Measurements from ENCODE around the gene BOD1.

BOD1 gene

DNA sequence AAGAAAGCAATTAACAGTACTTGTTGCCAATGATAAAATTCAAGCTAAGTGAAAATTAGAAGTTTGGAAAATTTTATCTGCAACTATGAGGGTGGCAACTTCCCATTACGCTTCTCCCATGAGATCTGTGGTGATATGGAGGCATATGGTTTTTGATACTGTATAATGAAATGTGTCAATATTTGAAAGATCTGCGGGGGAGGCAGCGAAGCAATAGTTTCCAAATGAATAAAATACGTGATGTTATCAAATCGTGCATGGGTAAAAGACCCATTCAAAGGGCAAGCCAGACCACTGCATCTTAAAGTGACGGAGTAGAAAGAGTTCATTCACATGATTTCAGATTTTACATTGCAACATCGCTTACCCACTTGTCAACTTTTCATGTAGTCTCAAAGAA, 20.9 kb upstream of the BOD1 start:
- no peak for ATAC-seq (ENCODE audit: low read depth)
- Histone ChIP-seq H3K4me1 (ENCODE audit: insufficient read depth, poor library complexity, severe bottlenecking) (peaks cover 10% of the 10 kb centered on the region), H3K4me3 (ENCODE audit: severe bottlenecking) (no peak overlapping the region), H3K9me3 (ENCODE audit: severe bottlenecking) (no peaks in the 10 kb centered on the region), H3K36me3 (ENCODE audit: low read depth) (no peaks in the 10 kb centered on the region), H3K27me3 (ENCODE audit: insufficient read depth, poor library complexity, severe bottlenecking) (no peaks in the 10 kb centered on the region), H3K27ac (ENCODE audit: poor library complexity, severe bottlenecking) (no peak overlapping the region)
- TF ChIP-seq, protein P1, sequence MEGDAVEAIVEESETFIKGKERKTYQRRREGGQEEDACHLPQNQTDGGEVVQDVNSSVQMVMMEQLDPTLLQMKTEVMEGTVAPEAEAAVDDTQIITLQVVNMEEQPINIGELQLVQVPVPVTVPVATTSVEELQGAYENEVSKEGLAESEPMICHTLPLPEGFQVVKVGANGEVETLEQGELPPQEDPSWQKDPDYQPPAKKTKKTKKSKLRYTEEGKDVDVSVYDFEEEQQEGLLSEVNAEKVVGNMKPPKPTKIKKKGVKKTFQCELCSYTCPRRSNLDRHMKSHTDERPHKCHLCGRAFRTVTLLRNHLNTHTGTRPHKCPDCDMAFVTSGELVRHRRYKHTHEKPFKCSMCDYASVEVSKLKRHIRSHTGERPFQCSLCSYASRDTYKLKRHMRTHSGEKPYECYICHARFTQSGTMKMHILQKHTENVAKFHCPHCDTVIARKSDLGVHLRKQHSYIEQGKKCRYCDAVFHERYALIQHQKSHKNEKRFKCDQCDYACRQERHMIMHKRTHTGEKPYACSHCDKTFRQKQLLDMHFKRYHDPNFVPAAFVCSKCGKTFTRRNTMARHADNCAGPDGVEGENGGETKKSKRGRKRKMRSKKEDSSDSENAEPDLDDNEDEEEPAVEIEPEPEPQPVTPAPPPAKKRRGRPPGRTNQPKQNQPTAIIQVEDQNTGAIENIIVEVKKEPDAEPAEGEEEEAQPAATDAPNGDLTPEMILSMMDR (IDR thresholded peaks at IDR 0.05; ENCODE audit: poor library complexity, severe bottlenecking) = no peak
- peak; percentile 2 for DNase-seq (ENCODE audit: low spot score)

DNA sequence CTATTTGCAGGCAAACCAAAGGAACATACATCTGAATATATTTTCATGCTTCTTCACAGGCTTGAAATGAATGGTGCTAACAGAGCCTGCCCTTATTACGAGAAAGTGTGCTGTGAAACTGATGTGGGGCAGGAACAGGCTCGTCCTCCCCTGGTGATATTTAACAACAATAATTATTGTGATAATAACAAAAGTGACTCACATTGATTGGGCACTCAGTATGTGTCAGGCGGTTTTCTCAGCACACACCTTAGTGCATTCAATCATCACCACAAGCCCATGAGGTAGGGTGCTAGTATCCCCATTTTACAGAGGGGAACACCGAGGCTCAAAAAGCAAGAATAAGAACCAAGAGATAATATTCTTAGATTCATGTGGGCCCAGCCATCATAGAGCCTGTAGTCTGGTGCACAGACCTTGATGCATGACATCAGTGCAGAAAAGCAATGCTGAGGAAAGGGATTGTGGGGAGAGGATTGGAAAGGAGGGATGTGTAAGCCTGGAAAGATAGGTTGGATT, 18.1 kb upstream of the BOD1 start:
- H3K36me3 ChIP-seq (ENCODE audit: low read depth) = no peaks in the 10 kb centered on the region
- ATAC-seq (ENCODE audit: low read depth) = no peak
- no peak overlapping the region for H3K27ac ChIP-seq (ENCODE audit: poor library complexity, severe bottlenecking)
- H3K4me3 ChIP-seq (ENCODE audit: severe bottlenecking) = no peak overlapping the region
- no peaks in the 10 kb centered on the region for H3K9me3 ChIP-seq (ENCODE audit: severe bottlenecking)
- H3K27me3 ChIP-seq (ENCODE audit: insufficient read depth, poor library complexity, severe bottlenecking) = no peaks in the 10 kb centered on the region
- DNase-seq (ENCODE audit: low spot score) = peak; percentile 2
- TF ChIP-seq, protein P1 (IDR thresholded peaks at IDR 0.05; ENCODE audit: poor library complexity, severe bottlenecking) = no peak
- H3K4me1 ChIP-seq (ENCODE audit: insufficient read depth, poor library complexity, severe bottlenecking) = peaks cover 10% of the 10 kb centered on the region

DNA sequence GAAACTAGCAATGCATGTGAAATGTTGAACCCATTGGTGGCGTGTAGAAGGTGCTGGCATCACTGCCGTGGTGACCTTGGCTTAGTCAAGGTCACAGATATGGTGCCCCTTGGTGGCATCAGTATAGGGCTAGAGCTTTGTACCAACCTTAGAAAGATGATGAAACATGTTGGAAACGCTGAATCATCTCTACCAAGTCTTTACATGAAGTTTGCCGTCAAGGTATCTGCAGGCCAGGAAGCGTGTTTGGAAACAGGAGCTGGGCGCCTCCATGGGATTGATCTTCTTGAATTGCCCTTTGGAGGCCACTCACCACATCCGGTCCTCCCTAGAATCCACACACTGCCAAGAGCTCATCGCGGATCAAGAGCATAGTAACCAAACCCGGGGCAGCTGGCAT, 16.9 kb upstream of the BOD1 start:
- peaks cover 10% of the 10 kb centered on the region for H3K4me1 ChIP-seq (ENCODE audit: insufficient read depth, poor library complexity, severe bottlenecking)
- no peaks in the 10 kb centered on the region for H3K9me3 ChIP-seq (ENCODE audit: severe bottlenecking)
- H3K4me3 ChIP-seq (ENCODE audit: severe bottlenecking) = no peak overlapping the region
- no peaks in the 10 kb centered on the region for H3K36me3 ChIP-seq (ENCODE audit: low read depth)
- peak overlapping the region; percentile 5 for H3K27ac ChIP-seq (ENCODE audit: poor library complexity, severe bottlenecking)
- peak; percentile 83 for ATAC-seq (ENCODE audit: low read depth)
- DNase-seq (ENCODE audit: low spot score) = peak; percentile 82
- TF ChIP-seq, protein P1 (IDR thresholded peaks at IDR 0.05; ENCODE audit: poor library complexity, severe bottlenecking) = no peak
- H3K27me3 ChIP-seq (ENCODE audit: insufficient read depth, poor library complexity, severe bottlenecking) = no peaks in the 10 kb centered on the region

DNA sequence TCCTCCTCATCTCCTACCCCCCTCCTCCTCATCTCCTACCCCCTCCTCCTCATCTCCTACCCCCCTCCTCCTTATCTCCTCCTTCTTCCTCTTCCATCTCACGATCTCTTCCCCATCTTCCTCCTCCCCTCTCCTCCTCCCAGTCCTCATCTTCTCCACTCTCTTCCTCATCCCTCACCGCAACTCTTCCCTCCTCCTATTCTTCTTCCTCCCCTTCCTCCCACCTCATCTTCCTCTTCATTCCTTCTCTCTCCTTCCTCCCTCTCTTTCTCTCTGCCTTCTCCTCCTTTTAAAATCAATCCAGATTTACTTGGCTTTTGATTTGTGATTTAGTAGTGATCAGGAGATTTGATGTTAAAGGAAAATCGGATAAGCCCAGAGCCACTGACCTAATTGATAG, 15.0 kb upstream of the BOD1 start:
- peaks cover 10% of the 10 kb centered on the region for H3K4me1 ChIP-seq (ENCODE audit: insufficient read depth, poor library complexity, severe bottlenecking)
- ATAC-seq (ENCODE audit: low read depth) (no peak), DNase-seq (ENCODE audit: low spot score) (peak; percentile 2)
- H3K4me3 ChIP-seq (ENCODE audit: severe bottlenecking) = no peak overlapping the region
- H3K27me3 ChIP-seq (ENCODE audit: insufficient read depth, poor library complexity, severe bottlenecking) = no peaks in the 10 kb centered on the region
- no peak overlapping the region for H3K27ac ChIP-seq (ENCODE audit: poor library complexity, severe bottlenecking)
- H3K9me3 ChIP-seq (ENCODE audit: severe bottlenecking) = no peaks in the 10 kb centered on the region
- H3K36me3 ChIP-seq (ENCODE audit: low read depth) = no peaks in the 10 kb centered on the region
- TF ChIP-seq, protein P1 (IDR thresholded peaks at IDR 0.05; ENCODE audit: poor library complexity, severe bottlenecking) = no peak

DNA sequence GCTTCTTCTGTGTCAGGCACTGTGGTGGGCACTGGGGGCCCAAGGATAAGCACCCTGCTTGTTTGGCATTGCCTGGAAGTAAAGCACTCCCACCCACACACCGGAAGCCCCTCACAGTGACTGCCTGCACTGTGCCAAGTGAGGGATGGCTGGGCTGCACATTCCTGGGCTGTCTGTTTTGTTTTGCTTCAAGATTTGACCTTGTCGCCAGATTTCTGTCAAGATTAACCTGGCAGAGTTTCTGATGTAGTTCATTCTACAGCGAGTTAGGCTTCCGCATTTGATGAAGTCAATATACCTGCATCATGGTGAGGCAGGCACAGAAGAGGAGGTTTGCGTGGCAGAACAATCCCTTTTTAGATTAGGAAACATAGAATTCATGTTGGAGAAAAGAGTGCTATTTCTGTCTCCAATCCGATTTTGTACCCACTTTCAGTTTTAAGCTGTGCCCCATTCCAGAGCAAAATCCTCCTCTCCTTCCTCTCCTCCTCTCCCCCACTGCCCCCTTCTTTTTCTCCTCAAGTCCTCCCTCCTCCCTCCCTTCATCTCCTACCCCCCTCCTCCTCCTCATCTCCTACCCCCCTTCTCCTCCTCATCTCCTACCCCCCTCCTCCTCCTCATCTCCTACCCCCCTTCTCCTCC, 14.4 kb upstream of the BOD1 start:
- H3K4me1 ChIP-seq (ENCODE audit: insufficient read depth, poor library complexity, severe bottlenecking) = peaks cover 10% of the 10 kb centered on the region
- H3K27me3 ChIP-seq (ENCODE audit: insufficient read depth, poor library complexity, severe bottlenecking) = no peaks in the 10 kb centered on the region
- H3K9me3 ChIP-seq (ENCODE audit: severe bottlenecking) = no peaks in the 10 kb centered on the region
- DNase-seq (ENCODE audit: low spot score) (no peak), ATAC-seq (ENCODE audit: low read depth) (no peak)
- H3K36me3 ChIP-seq (ENCODE audit: low read depth) = no peaks in the 10 kb centered on the region
- no peak overlapping the region for H3K4me3 ChIP-seq (ENCODE audit: severe bottlenecking)
- no peak overlapping the region for H3K27ac ChIP-seq (ENCODE audit: poor library complexity, severe bottlenecking)
- TF ChIP-seq, protein P1 (IDR thresholded peaks at IDR 0.05; ENCODE audit: poor library complexity, severe bottlenecking) = no peak
